ENCODE data around the gene OXCT1.
"Not testable (repeated sequence)": the region's sequence is repeated elsewhere in the genome, so short reads cannot be mapped to it uniquely, and the experiment has no call there.

The OXCT1 gene

DNA sequence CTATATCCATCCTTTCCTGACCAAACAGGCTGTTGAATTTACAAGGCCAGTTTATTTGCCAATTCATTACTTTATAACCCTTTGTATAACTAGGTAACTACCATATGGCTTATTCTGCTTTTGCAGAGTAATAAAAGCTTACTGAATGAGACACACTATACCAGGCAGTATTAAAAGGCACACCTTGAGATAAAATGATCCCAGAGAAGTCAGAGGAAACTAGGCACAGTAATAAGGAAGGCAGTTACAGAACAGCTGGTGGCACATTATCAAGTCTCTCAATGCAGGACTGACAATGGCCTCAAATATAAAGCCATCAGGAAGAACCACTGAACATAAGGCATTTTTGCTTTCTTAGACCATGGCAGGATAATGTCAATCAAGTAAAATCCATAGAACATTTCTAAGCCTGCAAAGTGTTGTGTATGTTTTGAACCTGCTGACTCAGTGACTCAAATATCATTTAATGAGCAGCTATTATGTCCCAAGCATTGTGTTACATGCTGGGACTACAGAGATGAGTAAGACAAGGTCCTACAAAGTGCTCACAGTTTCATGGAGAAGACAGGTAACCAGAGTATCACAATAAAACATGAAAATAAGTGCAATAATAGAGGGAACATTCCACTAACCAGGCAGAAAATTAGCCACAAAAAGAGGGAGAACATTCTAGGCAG lies 52.5 kb downstream of the OXCT1 start:
- H3K9ac ChIP-seq (ENCODE audit: low read depth, low read length) = no peak overlapping the region
- no peaks in the 10 kb centered on the region for H3K27me3 ChIP-seq (ENCODE audit: control insufficient read depth, insufficient read depth, low read length)
- H3K9me3 ChIP-seq (ENCODE audit: control insufficient read depth, insufficient read depth, low read length) = no peaks in the 10 kb centered on the region
- H3K4me3 ChIP-seq (ENCODE audit: low read depth, low read length) = no peak overlapping the region
- H3K4me1 ChIP-seq (ENCODE audit: control insufficient read depth, insufficient read depth, low read length) = no peaks in the 10 kb centered on the region
- no peaks in the 10 kb centered on the region for H3K36me3 ChIP-seq (ENCODE audit: control insufficient read depth, insufficient read depth, low read length)

DNA sequence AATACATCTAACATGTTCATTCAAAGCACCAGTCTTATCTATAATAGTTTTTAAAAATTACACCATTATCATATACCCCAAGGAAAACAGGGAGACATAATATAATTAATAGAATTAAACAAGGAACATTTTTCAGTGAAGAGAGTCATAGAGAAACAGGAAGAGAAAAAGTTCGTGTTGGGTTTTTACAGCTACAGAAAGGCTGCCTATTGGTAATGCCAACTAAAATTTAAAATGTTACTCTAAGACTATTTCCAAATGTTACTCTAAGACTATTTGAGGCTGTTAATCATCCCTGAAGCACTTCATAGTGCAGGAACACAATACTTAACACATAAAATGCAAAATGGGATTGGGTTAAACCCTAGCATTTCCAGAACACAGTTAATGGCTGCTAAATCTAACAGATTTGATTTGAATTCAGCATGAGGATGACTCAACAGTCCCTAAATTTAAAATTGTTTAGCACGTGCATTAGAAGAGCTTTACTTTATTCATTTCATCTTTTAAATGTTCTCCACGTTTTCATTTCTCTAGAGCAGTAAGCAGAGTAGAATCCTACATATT lies 54.5 kb downstream of the OXCT1 start:
- Histone ChIP-seq H3K36me3 (ENCODE audit: control insufficient read depth, insufficient read depth, low read length) (no peaks in the 10 kb centered on the region), H3K4me1 (ENCODE audit: control insufficient read depth, insufficient read depth, low read length) (no peaks in the 10 kb centered on the region), H3K27me3 (ENCODE audit: control insufficient read depth, insufficient read depth, low read length) (no peaks in the 10 kb centered on the region), H3K9me3 (ENCODE audit: control insufficient read depth, insufficient read depth, low read length) (no peaks in the 10 kb centered on the region), H3K9ac (ENCODE audit: low read depth, low read length) (no peak overlapping the region), H3K4me3 (ENCODE audit: low read depth, low read length) (no peak overlapping the region)

DNA sequence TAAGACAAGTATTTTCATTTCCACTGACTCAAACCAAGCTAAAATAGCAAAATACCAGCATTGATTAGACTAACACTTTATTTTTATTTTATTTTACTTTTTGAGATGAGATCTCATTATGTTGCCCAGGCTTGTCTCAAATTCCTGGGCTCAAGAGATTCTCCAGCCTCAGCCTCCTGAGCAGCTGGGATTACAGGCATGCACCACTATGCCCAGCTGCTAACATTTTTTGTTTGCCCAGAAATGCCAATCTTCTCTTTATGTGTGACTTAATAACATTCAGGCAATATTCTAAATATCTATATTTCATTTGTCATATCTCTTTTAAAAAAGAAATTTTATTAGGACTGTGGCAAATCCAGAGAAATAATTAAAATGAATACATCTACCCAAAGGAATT lies 55.0 kb downstream of the OXCT1 start:
- Histone ChIP-seq H3K4me1 (ENCODE audit: control insufficient read depth, insufficient read depth, low read length) (no peaks in the 10 kb centered on the region), H3K36me3 (ENCODE audit: control insufficient read depth, insufficient read depth, low read length) (no peaks in the 10 kb centered on the region), H3K9me3 (ENCODE audit: control insufficient read depth, insufficient read depth, low read length) (no peaks in the 10 kb centered on the region), H3K4me3 (ENCODE audit: low read depth, low read length) (no peak overlapping the region), H3K9ac (ENCODE audit: low read depth, low read length) (no peak overlapping the region), H3K27me3 (ENCODE audit: control insufficient read depth, insufficient read depth, low read length) (no peaks in the 10 kb centered on the region)

DNA sequence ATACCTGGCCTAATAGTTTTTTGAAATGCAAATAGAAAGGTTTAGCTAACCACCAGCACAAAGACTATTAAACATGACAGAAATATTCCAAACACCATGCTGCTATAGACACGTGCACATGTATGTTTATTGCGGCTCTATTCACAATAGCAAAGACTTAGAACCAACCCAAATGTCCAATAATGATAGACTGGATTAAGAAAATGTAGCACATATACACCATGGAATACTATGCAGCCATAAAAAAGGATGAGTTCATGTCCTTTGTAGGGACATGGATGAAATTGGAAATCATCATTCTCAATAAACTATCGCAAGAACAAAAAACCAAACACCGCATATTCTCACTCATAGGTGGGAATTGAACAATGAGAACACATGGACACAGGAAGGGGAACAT lies 55.9 kb downstream of the OXCT1 start:
- H3K4me3 ChIP-seq (ENCODE audit: low read depth, low read length); H3K9ac ChIP-seq (ENCODE audit: low read depth, low read length); H3K9me3 ChIP-seq (ENCODE audit: control insufficient read depth, insufficient read depth, low read length); H3K36me3 ChIP-seq (ENCODE audit: control insufficient read depth, insufficient read depth, low read length); H3K4me1 ChIP-seq (ENCODE audit: control insufficient read depth, insufficient read depth, low read length); H3K27me3 ChIP-seq (ENCODE audit: control insufficient read depth, insufficient read depth, low read length): not testable (repeated sequence)

DNA sequence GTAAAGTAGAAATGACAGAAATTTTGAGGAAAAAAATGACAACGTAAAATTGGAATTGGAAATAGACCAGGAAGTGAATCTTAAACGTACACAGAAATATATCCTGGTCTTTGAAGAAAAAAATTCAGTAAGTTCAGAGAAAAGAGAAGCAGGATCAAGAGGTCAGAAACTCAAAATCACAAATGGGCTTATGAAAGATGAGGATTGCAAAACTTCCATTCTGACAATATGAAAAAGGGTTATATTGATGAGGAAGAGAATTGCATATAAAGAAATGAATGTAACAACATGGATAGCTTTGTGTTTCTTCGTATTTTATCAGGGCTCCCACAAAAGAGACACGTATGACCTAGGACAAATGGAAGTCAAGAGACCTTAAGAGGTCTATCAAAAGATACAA lies 58.1 kb downstream of the OXCT1 start:
- Histone ChIP-seq H3K9me3 (ENCODE audit: control insufficient read depth, insufficient read depth, low read length) (no peaks in the 10 kb centered on the region), H3K27me3 (ENCODE audit: control insufficient read depth, insufficient read depth, low read length) (no peaks in the 10 kb centered on the region), H3K9ac (ENCODE audit: low read depth, low read length) (no peak overlapping the region), H3K4me3 (ENCODE audit: low read depth, low read length) (no peak overlapping the region), H3K36me3 (ENCODE audit: control insufficient read depth, insufficient read depth, low read length) (no peaks in the 10 kb centered on the region), H3K4me1 (ENCODE audit: control insufficient read depth, insufficient read depth, low read length) (no peaks in the 10 kb centered on the region)

DNA sequence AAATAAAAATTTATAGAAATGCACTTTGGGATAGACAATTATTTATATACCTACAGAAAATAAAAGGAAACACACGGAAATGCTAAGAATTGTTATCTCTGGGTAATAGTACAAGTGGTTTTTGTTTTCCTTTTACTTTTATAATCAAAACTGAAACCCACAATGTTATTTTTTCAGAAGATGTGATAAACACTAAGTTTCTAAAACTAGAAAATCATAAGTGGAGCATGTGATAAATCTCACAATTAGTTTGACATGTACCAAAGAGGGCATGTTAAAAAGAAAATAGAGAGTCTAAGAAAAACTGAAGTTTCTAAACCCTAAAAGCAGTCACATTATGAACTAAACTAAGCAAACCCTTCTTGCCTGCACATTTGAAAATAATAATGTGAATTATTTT lies 61.1 kb downstream of the OXCT1 start:
- Histone ChIP-seq H3K4me1 (ENCODE audit: control insufficient read depth, insufficient read depth, low read length) (no peaks in the 10 kb centered on the region), H3K9me3 (ENCODE audit: control insufficient read depth, insufficient read depth, low read length) (no peaks in the 10 kb centered on the region), H3K36me3 (ENCODE audit: control insufficient read depth, insufficient read depth, low read length) (no peaks in the 10 kb centered on the region), H3K27me3 (ENCODE audit: control insufficient read depth, insufficient read depth, low read length) (no peaks in the 10 kb centered on the region), H3K9ac (ENCODE audit: low read depth, low read length) (no peak overlapping the region), H3K4me3 (ENCODE audit: low read depth, low read length) (no peak overlapping the region)

DNA sequence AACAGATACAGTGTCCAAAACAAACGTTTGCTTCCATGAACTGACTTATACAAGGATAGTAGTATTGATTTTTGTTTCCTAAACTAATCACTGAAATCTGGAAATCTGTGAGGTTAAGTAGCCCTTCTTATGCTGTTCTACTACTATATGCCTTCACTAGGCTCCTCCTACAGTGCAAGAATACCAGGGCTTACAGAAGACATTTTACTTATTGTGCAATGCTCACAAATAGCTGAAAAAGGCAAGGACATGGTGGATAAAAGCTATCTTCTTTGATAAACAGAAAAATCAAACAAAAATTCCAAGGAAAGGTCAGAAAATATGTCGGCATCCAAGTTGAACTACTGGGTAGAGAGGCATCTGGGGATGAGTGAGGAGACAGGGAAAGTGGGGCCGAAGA lies 61.9 kb downstream of the OXCT1 start:
- Histone ChIP-seq H3K4me3 (ENCODE audit: low read depth, low read length) (no peak overlapping the region), H3K27me3 (ENCODE audit: control insufficient read depth, insufficient read depth, low read length) (no peaks in the 10 kb centered on the region), H3K9me3 (ENCODE audit: control insufficient read depth, insufficient read depth, low read length) (no peaks in the 10 kb centered on the region), H3K4me1 (ENCODE audit: control insufficient read depth, insufficient read depth, low read length) (no peaks in the 10 kb centered on the region), H3K36me3 (ENCODE audit: control insufficient read depth, insufficient read depth, low read length) (no peaks in the 10 kb centered on the region), H3K9ac (ENCODE audit: low read depth, low read length) (no peak overlapping the region)

DNA sequence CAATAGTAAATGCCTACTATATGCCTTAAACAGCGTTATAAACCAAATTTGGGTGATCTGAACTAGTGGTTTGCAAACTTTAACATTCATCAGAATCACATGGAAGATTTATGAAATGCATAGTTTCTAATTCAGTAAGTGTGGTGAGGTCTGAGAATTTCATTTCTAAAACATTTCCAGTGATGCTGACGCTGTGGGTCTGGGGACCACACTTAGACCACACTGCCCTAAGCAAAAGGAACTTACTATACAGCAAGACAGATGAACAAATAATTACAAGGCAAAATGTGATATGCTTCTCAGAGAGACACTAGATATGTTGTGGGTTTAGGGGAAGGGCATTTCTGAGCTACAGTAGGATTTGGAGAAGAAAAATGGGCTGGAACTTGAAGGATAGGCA lies 72.6 kb downstream of the OXCT1 start:
- H3K27me3 ChIP-seq (ENCODE audit: control insufficient read depth, insufficient read depth, low read length) = peaks cover 5% of the 10 kb centered on the region
- H3K9ac ChIP-seq (ENCODE audit: low read depth, low read length) = no peak overlapping the region
- no peak overlapping the region for H3K4me3 ChIP-seq (ENCODE audit: low read depth, low read length)
- H3K9me3 ChIP-seq (ENCODE audit: control insufficient read depth, insufficient read depth, low read length) = no peaks in the 10 kb centered on the region
- H3K4me1 ChIP-seq (ENCODE audit: control insufficient read depth, insufficient read depth, low read length) = peaks cover 3% of the 10 kb centered on the region
- no peaks in the 10 kb centered on the region for H3K36me3 ChIP-seq (ENCODE audit: control insufficient read depth, insufficient read depth, low read length)

DNA sequence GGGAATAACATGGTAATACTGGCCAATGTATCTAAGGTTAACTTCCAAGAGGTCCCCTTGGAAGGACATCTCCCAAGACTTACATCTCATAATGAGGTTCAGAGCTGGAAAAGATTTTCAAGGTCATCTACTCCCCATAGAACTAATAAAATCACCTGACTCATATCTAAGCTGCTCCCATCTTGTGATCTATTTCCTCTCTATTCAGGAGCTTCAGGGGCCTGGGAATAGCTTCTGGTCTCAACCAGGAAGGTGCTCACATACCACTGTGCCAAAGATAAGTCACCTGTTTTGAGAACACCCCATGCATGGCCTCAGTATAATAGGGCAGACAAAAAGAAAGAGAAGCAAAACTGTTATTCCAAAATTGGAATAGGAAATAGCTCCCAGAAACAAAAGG lies 74.2 kb downstream of the OXCT1 start:
- Histone ChIP-seq H3K9me3 (ENCODE audit: control insufficient read depth, insufficient read depth, low read length) (no peaks in the 10 kb centered on the region), H3K9ac (ENCODE audit: low read depth, low read length) (no peak overlapping the region), H3K27me3 (ENCODE audit: control insufficient read depth, insufficient read depth, low read length) (peaks cover 5% of the 10 kb centered on the region), H3K36me3 (ENCODE audit: control insufficient read depth, insufficient read depth, low read length) (no peaks in the 10 kb centered on the region), H3K4me3 (ENCODE audit: low read depth, low read length) (no peak overlapping the region), H3K4me1 (ENCODE audit: control insufficient read depth, insufficient read depth, low read length) (peaks cover 3% of the 10 kb centered on the region)

DNA sequence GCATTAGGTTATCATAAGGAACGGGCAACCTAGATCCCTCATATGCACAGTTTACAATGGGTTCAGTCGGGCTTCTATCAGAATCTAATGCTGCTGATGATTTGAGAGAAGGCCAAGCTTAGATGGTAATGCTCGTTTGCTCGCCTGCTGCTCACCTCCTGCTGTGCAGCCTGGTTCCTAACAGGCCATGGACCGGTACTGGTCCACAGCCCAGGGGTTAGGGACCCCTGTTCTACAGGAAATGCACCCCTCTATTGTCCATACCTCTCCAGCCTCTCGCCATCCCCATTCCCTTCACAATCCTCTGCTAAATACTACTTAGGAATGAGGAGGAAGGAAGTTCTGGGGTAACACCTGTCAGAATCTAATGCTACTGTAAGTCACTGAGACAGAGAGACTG lies 75.1 kb downstream of the OXCT1 start:
- H3K4me1 ChIP-seq (ENCODE audit: control insufficient read depth, insufficient read depth, low read length) = peaks cover 3% of the 10 kb centered on the region
- H3K9me3 ChIP-seq (ENCODE audit: control insufficient read depth, insufficient read depth, low read length) = no peaks in the 10 kb centered on the region
- H3K9ac ChIP-seq (ENCODE audit: low read depth, low read length) = no peak overlapping the region
- peaks cover 5% of the 10 kb centered on the region for H3K27me3 ChIP-seq (ENCODE audit: control insufficient read depth, insufficient read depth, low read length)
- H3K36me3 ChIP-seq (ENCODE audit: control insufficient read depth, insufficient read depth, low read length) = no peaks in the 10 kb centered on the region
- no peak overlapping the region for H3K4me3 ChIP-seq (ENCODE audit: low read depth, low read length)

DNA sequence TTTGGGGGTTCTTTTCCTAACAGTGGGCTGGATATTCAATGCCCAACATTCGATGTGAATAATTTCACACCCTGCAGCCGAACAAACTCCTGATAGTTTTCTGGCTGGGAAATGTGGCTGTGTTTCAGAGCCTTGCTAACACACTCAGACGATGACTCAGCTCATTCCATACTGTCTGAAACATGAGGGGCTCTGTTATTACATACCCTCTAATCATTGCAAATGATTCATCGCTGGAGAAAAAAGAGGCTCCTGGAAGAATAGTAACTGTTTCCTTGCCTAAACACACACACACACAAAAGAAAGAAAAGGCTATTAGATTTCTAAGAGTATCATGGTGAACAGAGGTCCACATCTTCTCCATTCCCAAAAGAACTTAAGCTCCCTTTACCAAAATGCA lies 75.8 kb downstream of the OXCT1 start:
- Histone ChIP-seq H3K36me3 (ENCODE audit: control insufficient read depth, insufficient read depth, low read length) (no peaks in the 10 kb centered on the region), H3K4me1 (ENCODE audit: control insufficient read depth, insufficient read depth, low read length) (peaks cover 3% of the 10 kb centered on the region), H3K9ac (ENCODE audit: low read depth, low read length) (no peak overlapping the region), H3K4me3 (ENCODE audit: low read depth, low read length) (no peak overlapping the region), H3K9me3 (ENCODE audit: control insufficient read depth, insufficient read depth, low read length) (no peaks in the 10 kb centered on the region), H3K27me3 (ENCODE audit: control insufficient read depth, insufficient read depth, low read length) (peaks cover 5% of the 10 kb centered on the region)

DNA sequence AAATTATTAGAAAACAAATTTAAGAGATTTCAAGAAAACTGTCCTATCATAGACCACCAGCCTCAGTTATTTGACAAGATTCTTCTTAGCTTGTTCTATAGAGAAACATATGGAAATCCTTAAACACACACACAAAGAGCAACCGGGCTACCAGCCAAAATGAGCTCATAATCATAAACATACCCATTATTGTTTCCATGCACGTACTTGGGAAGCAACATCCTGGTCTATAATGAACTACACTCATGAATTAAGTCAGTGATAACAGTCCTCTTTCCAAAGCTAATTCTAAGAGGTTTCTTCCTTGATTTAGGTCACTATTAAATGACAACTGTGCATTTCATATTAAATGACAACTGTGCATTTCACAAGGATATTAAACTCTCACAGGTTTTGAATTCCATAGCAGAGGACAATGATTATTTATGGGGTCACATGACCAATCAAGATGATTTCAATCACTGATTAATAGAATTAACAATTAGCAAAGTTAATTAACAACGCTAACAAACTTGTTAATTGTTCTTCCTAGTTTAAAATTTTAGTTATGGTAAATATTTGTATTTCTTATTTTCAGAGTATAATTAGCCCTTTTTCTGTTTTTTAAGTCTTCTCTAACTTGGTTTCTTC lies 77.0 kb downstream of the OXCT1 start:
- no peak overlapping the region for H3K9ac ChIP-seq (ENCODE audit: low read depth, low read length)
- no peak overlapping the region for H3K4me3 ChIP-seq (ENCODE audit: low read depth, low read length)
- peaks cover 3% of the 10 kb centered on the region for H3K4me1 ChIP-seq (ENCODE audit: control insufficient read depth, insufficient read depth, low read length)
- peaks cover 5% of the 10 kb centered on the region for H3K27me3 ChIP-seq (ENCODE audit: control insufficient read depth, insufficient read depth, low read length)
- no peaks in the 10 kb centered on the region for H3K9me3 ChIP-seq (ENCODE audit: control insufficient read depth, insufficient read depth, low read length)
- no peaks in the 10 kb centered on the region for H3K36me3 ChIP-seq (ENCODE audit: control insufficient read depth, insufficient read depth, low read length)
